Fibroblast of lung (primary cell): Measurements from ENCODE around the gene IGFBP2. TPM values are rescaled to one million over a fixed set of nuclear protein-coding genes. Genes with fewer than 3 reads are reported as not detected.

Experiments
- DNase-seq, 2 donors: peaks; one replicate each; pipeline versions ENCODE4 v3.0.0 to v3.0.0-alpha.2; 2010; ENCODE audit warnings: low read depth in 2 of 2
- H2AFZ ChIP-seq: 2 replicates; pipeline ENCODE4 v1.5.1; 2012; ENCODE audit warnings: low read length, control low read depth, inconsistent platforms
- H3K27ac ChIP-seq: 2 replicates; pipeline ENCODE4 v1.5.1; 2011; ENCODE audit warnings: low read length, control low read depth; ENCODE audit not compliant: insufficient read depth
- H3K27me3 ChIP-seq: 2 replicates; pipeline ENCODE4 v1.5.1; 2011; ENCODE audit warnings: mild to moderate bottlenecking, low read length; ENCODE audit not compliant: control insufficient read depth, insufficient read depth
- H3K36me3 ChIP-seq: 2 replicates; pipeline ENCODE4 v1.5.1; 2011; ENCODE audit warnings: low read length; ENCODE audit not compliant: control insufficient read depth, insufficient read depth
- H3K4me1 ChIP-seq: 2 replicates; pipeline ENCODE4 v1.5.1; 2011; ENCODE audit warnings: low read length; ENCODE audit not compliant: control insufficient read depth, insufficient read depth; ENCODE audit errors: extremely low read depth
- H3K4me2 ChIP-seq: 2 replicates; pipeline ENCODE4 v1.5.1; 2011; ENCODE audit warnings: low read length, control low read depth; ENCODE audit not compliant: insufficient read depth; ENCODE audit errors: extremely low read depth
- H3K4me3 ChIP-seq, 4 experiments: fragments of 200-600 bp in 1 of 4; sonication (generic) in 1 of 4; replicated peaks in 1 of 4; 2 replicates each; pipeline ENCODE4 v1.5.1; 2011 to 2016; ENCODE audit warnings: low read length in 4 of 4, low read depth in 3 of 4, mild to moderate bottlenecking in 3 of 4, control low read depth in 2 of 4, inconsistent platforms in 1 of 4, mixed read lengths in 1 of 4; ENCODE audit not compliant: insufficient read depth in 1 of 4; ENCODE audit errors: control extremely low read depth in 1 of 4
- H3K79me2 ChIP-seq: 2 replicates; pipeline ENCODE4 v1.5.1; 2012; ENCODE audit warnings: mild to moderate bottlenecking, low read length, inconsistent platforms; ENCODE audit not compliant: control insufficient read depth, insufficient read depth
- H3K9ac ChIP-seq: 2 replicates; pipeline ENCODE4 v1.5.1; 2011; ENCODE audit warnings: mild to moderate bottlenecking, low read length, control low read depth; ENCODE audit not compliant: insufficient read depth
- H3K9me3 ChIP-seq: 2 replicates; pipeline ENCODE4 v1.5.1; 2012; ENCODE audit warnings: low read depth, low read length; ENCODE audit not compliant: control insufficient read depth, insufficient read depth
- H4K20me1 ChIP-seq: 2 replicates; pipeline ENCODE4 v1.5.1; 2011; ENCODE audit warnings: low read length; ENCODE audit not compliant: control insufficient read depth, insufficient read depth; ENCODE audit errors: extremely low read depth
- EZH2 ChIP-seq: IDR thresholded peaks from 2 replicates; pipeline ENCODE4 v1.5.1; 2012; ENCODE audit warnings: low read length, control low read depth, mild to moderate bottlenecking; ENCODE audit errors: missing control alignments
- polyA plus RNA-seq, 2 donors: library from polyadenylated mRNA; depleted of rRNA in 1 of 2; stranded (reverse) in 1 of 2; unstranded in 1 of 2; fragments of >200 nt; gene quantifications; 2 replicates each; pipeline ENCODE4 v1.2.1, GENCODE V29; 2011 to 2012; ENCODE audit warnings: missing spikeins in 1 of 2
- total RNA-seq: library from RNA; depleted of rRNA; stranded (reverse); fragments of >200 nt; gene quantifications from 2 replicates; pipeline ENCODE4 v1.2.1, GENCODE V29; 2014
- TF ChIP-seq, protein P1 (sequence below), 2 donors: IDR thresholded peaks in 1 of 2; conservative IDR thresholded peaks in 1 of 2; 1 replicate in 1 of 2; 2 replicates in 1 of 2; pipeline ENCODE4 v1.5.1; 2011 to 2012; ENCODE audit warnings: low read length in 2 of 2, control low read depth in 1 of 2, inconsistent platforms in 1 of 2, low read depth in 1 of 2, mild to moderate bottlenecking in 1 of 2

The IGFBP2 gene
- total and polyA plus RNA-seq, 2 donors (not counting 1 experiment from before 2014, with no cell fraction given), result 8.6 to 36.3 TPM

DNA sequence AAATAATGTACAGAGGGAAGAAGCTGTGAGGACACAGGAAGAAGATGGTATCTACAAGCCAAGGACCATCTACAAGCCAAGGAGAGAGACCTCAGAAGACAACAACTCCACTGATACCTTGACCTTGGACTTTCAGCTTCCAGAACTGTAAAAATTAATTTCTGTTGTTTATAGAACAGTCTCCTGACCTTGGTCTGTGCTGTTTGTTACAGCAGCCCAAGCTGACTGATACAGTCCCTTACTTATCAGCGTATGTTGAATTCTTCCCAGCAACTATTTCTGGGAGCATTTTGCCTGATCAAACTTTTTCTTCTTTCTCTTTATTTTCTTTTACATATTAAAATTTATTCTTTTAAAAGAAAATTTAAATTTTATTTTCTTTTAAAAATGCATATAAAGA is 47.8 kb upstream of the IGFBP2 start:
- DNase-seq, result no peak
- Histone ChIP-seq H3K4me2 (no peak overlapping the region), H4K20me1 (no peaks in the 10 kb centered on the region), H3K4me1 (no peaks in the 10 kb centered on the region), H3K9me3 (no peaks in the 10 kb centered on the region), H2AFZ (no peak overlapping the region), H3K9ac (no peak overlapping the region), H3K27me3 (peaks cover 10% of the 10 kb centered on the region), H3K36me3 (no peaks in the 10 kb centered on the region), H3K4me3 (no peak overlapping the region), H3K79me2 (no peaks in the 10 kb centered on the region), H3K27ac (no peak overlapping the region)
- no peak for TF ChIP-seq EZH2
- TF ChIP-seq, protein P1, sequence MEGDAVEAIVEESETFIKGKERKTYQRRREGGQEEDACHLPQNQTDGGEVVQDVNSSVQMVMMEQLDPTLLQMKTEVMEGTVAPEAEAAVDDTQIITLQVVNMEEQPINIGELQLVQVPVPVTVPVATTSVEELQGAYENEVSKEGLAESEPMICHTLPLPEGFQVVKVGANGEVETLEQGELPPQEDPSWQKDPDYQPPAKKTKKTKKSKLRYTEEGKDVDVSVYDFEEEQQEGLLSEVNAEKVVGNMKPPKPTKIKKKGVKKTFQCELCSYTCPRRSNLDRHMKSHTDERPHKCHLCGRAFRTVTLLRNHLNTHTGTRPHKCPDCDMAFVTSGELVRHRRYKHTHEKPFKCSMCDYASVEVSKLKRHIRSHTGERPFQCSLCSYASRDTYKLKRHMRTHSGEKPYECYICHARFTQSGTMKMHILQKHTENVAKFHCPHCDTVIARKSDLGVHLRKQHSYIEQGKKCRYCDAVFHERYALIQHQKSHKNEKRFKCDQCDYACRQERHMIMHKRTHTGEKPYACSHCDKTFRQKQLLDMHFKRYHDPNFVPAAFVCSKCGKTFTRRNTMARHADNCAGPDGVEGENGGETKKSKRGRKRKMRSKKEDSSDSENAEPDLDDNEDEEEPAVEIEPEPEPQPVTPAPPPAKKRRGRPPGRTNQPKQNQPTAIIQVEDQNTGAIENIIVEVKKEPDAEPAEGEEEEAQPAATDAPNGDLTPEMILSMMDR (conservative IDR thresholded peaks at IDR 0.05 in 1 of 2, IDR thresholded peaks at IDR 0.05 in 1 of 2; ENCODE audit: low read depth in 1 of 2, low read length in 2 of 2), result no peak

DNA sequence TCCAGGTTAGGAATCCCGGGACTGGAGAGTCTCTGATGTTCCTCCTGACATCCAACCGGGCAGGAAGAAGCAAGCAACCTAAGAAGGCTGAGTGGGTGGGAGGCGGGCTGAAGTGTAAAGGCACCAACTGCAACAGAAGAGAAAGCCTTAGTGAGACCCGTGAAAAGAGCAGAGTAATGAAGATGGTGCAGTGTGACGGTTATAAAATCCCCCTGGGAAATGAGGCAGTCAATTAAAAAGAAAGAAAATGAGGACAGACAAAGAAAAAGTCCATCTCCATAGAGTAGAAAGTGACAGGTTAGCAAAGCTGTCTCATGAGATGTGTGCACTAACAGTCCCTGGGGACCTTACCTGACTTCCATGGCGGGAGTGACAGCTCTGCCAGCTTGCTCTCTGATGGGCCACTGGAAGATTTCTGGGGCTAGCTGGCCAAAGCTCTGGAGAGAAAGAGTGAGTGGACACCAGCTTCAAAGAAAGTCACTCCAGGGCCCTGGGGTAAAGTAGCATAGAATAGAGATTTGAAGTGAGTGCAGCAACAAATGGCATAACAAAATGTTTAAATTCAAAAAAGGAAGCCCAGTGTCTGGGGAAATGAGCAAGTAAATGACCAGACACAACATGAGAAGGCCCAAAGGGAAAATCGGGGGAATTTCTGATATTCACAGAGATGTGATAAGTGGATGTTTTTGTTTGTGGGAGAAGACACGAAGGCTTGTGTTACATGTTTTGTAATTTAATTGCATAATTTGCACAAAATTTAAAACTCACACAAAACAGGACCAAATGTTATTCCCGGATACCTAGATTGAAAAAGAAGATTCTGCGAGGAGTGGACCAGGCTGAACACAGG is 44.1 kb upstream of the IGFBP2 start:
- Histone ChIP-seq H3K27me3 (peaks cover 8% of the 10 kb centered on the region), H3K4me3 (no peak overlapping the region), H3K79me2 (no peaks in the 10 kb centered on the region), H3K27ac (no peak overlapping the region), H3K9me3 (no peaks in the 10 kb centered on the region), H3K4me2 (no peak overlapping the region), H3K4me1 (no peaks in the 10 kb centered on the region), H4K20me1 (no peaks in the 10 kb centered on the region), H2AFZ (no peak overlapping the region), H3K36me3 (no peaks in the 10 kb centered on the region), H3K9ac (no peak overlapping the region)
- no peak for TF ChIP-seq EZH2
- TF ChIP-seq, protein P1 (conservative IDR thresholded peaks at IDR 0.05 in 1 of 2, IDR thresholded peaks at IDR 0.05 in 1 of 2; ENCODE audit: low read depth in 1 of 2, low read length in 2 of 2), result no peak
- no peak for DNase-seq

DNA sequence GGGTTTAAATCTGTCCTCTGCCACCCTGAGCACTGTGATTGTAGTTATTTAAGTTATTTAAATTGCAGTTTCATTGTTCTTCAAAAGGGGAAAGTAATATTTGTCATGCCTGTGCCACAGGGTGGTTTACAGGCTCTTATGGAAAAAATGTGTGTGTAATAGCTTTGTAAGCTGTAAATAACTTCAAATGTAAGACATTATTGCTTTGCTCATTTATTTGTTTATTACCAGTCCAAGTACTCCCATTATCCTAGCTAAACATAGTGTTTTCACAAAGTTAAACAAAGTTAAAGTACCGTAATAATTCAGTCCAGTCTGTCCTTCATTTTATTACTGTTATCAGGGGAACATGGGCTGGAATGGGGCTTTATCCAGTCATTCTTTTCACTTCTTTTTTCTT is 43.4 kb upstream of the IGFBP2 start:
- Histone ChIP-seq H3K4me3 (no peak overlapping the region), H3K36me3 (no peaks in the 10 kb centered on the region), H3K9ac (no peak overlapping the region), H3K27me3 (peaks cover 6% of the 10 kb centered on the region), H2AFZ (no peak overlapping the region), H3K4me1 (no peaks in the 10 kb centered on the region), H3K27ac (no peak overlapping the region), H4K20me1 (no peaks in the 10 kb centered on the region), H3K9me3 (no peaks in the 10 kb centered on the region), H3K79me2 (no peaks in the 10 kb centered on the region), H3K4me2 (no peak overlapping the region)
- TF ChIP-seq EZH2, result no peak
- TF ChIP-seq, protein P1 (conservative IDR thresholded peaks at IDR 0.05 in 1 of 2, IDR thresholded peaks at IDR 0.05 in 1 of 2; ENCODE audit: low read depth in 1 of 2, low read length in 2 of 2), result no peak
- DNase-seq, result no peak
